Measurements from ENCODE around the gene PORCN. TPM values are rescaled to one million over a fixed set of nuclear protein-coding genes. Genes with fewer than 3 reads are reported as not detected.

The PORCN gene
- total RNA-seq, 1 experiment from 2014 or later, result 4.6 TPM

DNA sequence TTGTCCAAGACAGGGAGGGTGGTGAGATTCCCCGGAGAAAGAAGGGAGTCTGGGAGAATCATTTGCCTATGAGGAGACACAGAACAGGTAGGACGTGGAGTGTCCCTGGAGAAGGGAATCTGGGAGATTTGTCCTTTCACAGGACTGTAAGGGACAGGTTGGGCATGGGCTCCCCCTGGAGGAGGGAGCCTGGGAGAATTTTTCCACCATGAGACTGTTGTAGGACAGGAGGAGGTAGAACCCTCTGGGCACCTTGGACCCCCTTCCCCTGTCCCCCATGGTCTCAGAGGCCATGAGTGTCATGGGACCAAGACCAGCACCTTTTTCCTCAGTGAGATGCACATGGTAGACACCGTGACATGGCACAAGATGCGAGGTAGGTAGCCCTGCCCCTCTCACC is 2.8 kb downstream of the PORCN start:
- ChIA-PET POLR2A (no interaction called here), CTCF (no interaction called here)
- Histone ChIP-seq H3K4me1 (no peaks in the 10 kb centered on the region), H3K9me3 (no peaks in the 10 kb centered on the region), H3K27me3 (replicated peaks; ENCODE audit: control insufficient read depth, insufficient read depth, low read length) (no peaks in the 10 kb centered on the region), H3K4me3 (ENCODE audit: low read depth, low read length) (no peak overlapping the region), H3K36me3 (ENCODE audit: control insufficient read depth, insufficient read depth, low read length) (no peaks in the 10 kb centered on the region)
- TF ChIP-seq, protein P1, sequence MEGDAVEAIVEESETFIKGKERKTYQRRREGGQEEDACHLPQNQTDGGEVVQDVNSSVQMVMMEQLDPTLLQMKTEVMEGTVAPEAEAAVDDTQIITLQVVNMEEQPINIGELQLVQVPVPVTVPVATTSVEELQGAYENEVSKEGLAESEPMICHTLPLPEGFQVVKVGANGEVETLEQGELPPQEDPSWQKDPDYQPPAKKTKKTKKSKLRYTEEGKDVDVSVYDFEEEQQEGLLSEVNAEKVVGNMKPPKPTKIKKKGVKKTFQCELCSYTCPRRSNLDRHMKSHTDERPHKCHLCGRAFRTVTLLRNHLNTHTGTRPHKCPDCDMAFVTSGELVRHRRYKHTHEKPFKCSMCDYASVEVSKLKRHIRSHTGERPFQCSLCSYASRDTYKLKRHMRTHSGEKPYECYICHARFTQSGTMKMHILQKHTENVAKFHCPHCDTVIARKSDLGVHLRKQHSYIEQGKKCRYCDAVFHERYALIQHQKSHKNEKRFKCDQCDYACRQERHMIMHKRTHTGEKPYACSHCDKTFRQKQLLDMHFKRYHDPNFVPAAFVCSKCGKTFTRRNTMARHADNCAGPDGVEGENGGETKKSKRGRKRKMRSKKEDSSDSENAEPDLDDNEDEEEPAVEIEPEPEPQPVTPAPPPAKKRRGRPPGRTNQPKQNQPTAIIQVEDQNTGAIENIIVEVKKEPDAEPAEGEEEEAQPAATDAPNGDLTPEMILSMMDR (IDR thresholded peaks at IDR 0.05; ENCODE audit: insufficient read depth in 1 of 2, low read depth in 1 of 2, low read length in 1 of 2, severe bottlenecking in 1 of 2, unreplicated experiment in 1 of 2), result peak; percentile 16 to 56
- H3K9me3 Mint-ChIP-seq (ENCODE audit: unreplicated experiment), result no peaks in the 10 kb centered on the region
- H3K4me3 Mint-ChIP-seq (ENCODE audit: unreplicated experiment), result no peak overlapping the region
- no peaks in the 10 kb centered on the region for H3K4me1 Mint-ChIP-seq (ENCODE audit: low read depth, unreplicated experiment)
- no TSS peak for BruUV-seq (replicated peaks)
- peaks cover 9% of the 10 kb centered on the region for H3K36me3 Mint-ChIP-seq (ENCODE audit: insufficient read depth, unreplicated experiment)
- intact Hi-C loops (cut with micrococcal nuclease; ENCODE audit: unreplicated experiment), result loop anchor here (1.0 kb wide), 2 partner anchors 37 to 428 kb away; no protein-coding TSS in a partner anchor
- peak; percentile 43 to 46 for DNase-seq
- no peaks in the 10 kb centered on the region for H3K27me3 Mint-ChIP-seq (ENCODE audit: insufficient read depth, unreplicated experiment)
- peak overlapping the region; percentile 16 for H3K27ac Mint-ChIP-seq (ENCODE audit: unreplicated experiment)

DNA sequence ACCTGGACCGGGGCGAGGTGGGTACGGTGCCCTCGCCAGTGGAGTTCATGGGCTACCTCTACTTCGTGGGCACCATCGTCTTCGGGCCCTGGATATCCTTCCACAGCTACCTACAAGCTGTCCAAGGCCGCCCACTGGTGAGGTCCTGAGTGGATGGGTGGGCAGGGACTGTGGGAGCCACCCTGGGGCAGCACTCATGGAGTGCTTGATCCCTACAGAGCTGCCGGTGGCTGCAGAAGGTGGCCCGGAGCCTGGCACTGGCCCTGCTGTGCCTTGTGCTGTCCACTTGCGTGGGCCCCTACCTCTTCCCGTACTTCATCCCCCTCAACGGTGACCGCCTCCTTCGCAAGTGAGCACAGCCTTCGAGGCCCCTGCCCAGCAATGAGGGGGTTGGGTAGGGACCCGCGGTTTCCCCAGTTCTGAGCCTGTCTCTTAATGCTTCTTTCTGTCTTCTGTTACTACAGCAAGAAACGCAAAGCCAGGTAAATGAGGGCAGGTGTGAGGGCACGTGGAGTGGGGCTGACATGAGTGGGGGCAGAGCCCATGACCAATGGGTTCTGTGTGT is 3.7 kb downstream of the PORCN start:
- Mint-ChIP-seq H3K27me3 (ENCODE audit: insufficient read depth, unreplicated experiment) (no peaks in the 10 kb centered on the region), H3K4me1 (ENCODE audit: low read depth, unreplicated experiment) (no peaks in the 10 kb centered on the region), H3K36me3 (ENCODE audit: insufficient read depth, unreplicated experiment) (peaks cover 9% of the 10 kb centered on the region), H3K27ac (ENCODE audit: unreplicated experiment) (peak overlapping the region; percentile 16), H3K4me3 (ENCODE audit: unreplicated experiment) (no peak overlapping the region), H3K9me3 (ENCODE audit: unreplicated experiment) (no peaks in the 10 kb centered on the region)
- DNase-seq, result no peak
- Histone ChIP-seq H3K4me1 (no peaks in the 10 kb centered on the region), H3K27me3 (replicated peaks; ENCODE audit: control insufficient read depth, insufficient read depth, low read length) (no peaks in the 10 kb centered on the region), H3K4me3 (ENCODE audit: low read depth, low read length) (no peak overlapping the region), H3K9me3 (no peaks in the 10 kb centered on the region), H3K36me3 (ENCODE audit: control insufficient read depth, insufficient read depth, low read length) (no peaks in the 10 kb centered on the region)
- intact Hi-C loops (cut with micrococcal nuclease; ENCODE audit: unreplicated experiment), result no loop called here
- TF ChIP-seq, protein P1 (IDR thresholded peaks at IDR 0.05; ENCODE audit: insufficient read depth in 1 of 2, low read depth in 1 of 2, low read length in 1 of 2, severe bottlenecking in 1 of 2, unreplicated experiment in 1 of 2), result no peak
- BruUV-seq (replicated peaks), result no TSS peak
- ChIA-PET CTCF (no interaction called here), POLR2A (no interaction called here)

DNA sequence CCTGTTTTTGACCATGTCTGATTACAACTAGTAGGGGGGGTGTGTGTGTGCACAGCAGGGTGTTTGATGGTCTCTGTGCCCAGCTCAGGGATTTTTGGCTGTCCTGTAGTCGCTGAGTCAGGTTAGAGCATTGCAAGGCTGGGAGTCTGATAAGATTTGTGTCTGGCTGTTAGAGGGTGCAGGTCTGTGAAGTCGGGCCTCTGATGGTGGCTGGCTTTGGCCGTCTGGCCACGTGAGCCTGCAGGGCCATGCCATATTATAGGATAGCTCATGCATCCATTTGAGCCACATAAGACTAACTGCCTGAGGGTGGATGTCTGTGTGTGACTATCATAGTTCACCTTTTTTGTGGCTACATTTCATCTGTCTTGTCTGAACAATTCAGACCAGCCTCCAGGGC is 4.9 kb downstream of the PORCN start:
- Mint-ChIP-seq H3K27ac (ENCODE audit: unreplicated experiment) (no peak overlapping the region), H3K27me3 (ENCODE audit: insufficient read depth, unreplicated experiment) (no peaks in the 10 kb centered on the region), H3K4me1 (ENCODE audit: low read depth, unreplicated experiment) (no peaks in the 10 kb centered on the region), H3K9me3 (ENCODE audit: unreplicated experiment) (no peaks in the 10 kb centered on the region), H3K4me3 (ENCODE audit: unreplicated experiment) (no peak overlapping the region), H3K36me3 (ENCODE audit: insufficient read depth, unreplicated experiment) (peaks cover 9% of the 10 kb centered on the region)
- intact Hi-C loops (cut with micrococcal nuclease; ENCODE audit: unreplicated experiment), result no loop called here
- TF ChIP-seq, protein P1 (IDR thresholded peaks at IDR 0.05; ENCODE audit: insufficient read depth in 1 of 2, low read depth in 1 of 2, low read length in 1 of 2, severe bottlenecking in 1 of 2, unreplicated experiment in 1 of 2), result no peak
- Histone ChIP-seq H3K27me3 (replicated peaks; ENCODE audit: control insufficient read depth, insufficient read depth, low read length) (no peaks in the 10 kb centered on the region), H3K9me3 (no peaks in the 10 kb centered on the region), H3K4me3 (ENCODE audit: low read depth, low read length) (no peak overlapping the region), H3K4me1 (no peaks in the 10 kb centered on the region), H3K36me3 (ENCODE audit: control insufficient read depth, insufficient read depth, low read length) (no peaks in the 10 kb centered on the region)
- DNase-seq, result no peak
- no TSS peak for BruUV-seq (replicated peaks)
- POLR2A ChIA-PET, result no interaction called here
- CTCF ChIA-PET, result no interaction called here

Measured in Caco-2 (cell line).